Bronchial epithelial cell (primary cell): Measurements from ENCODE around the gene SDHB. TPM values are rescaled to one million over a fixed set of nuclear protein-coding genes. Genes with fewer than 3 reads are reported as not detected.

Experiments
- DNase-seq: peaks from one replicate; pipeline ENCODE4 v3.0.0-alpha.2; 2010; ENCODE audit warnings: low read depth
- FAIRE-seq: peaks from 2 replicates; lab custom pipeline; 2011; peaks lifted over from hg19 to GRCh38; lab: Jason Lieb, UNC
- H3K27me3 ChIP-seq: 2 replicates; pipeline ENCODE4 v1.5.1; 2011; ENCODE audit warnings: low read length; ENCODE audit not compliant: control insufficient read depth, insufficient read depth
- H3K36me3 ChIP-seq: 2 replicates; pipeline ENCODE4 v1.5.1; 2011; ENCODE audit warnings: low read length; ENCODE audit not compliant: control insufficient read depth, insufficient read depth
- H3K4me3 ChIP-seq: 2 replicates; pipeline ENCODE4 v1.5.1; 2011; ENCODE audit warnings: mild to moderate bottlenecking, low read depth, low read length, control low read depth
- total RNA-seq: library from RNA; depleted of rRNA; stranded (reverse); fragments of >200 nt; gene quantifications from 2 replicates; pipeline ENCODE4 v1.2.1, GENCODE V29; 2014
- TF ChIP-seq, protein P1 (sequence below): IDR thresholded peaks from 2 replicates; pipeline ENCODE4 v1.5.1; 2011; ENCODE audit warnings: mild to moderate bottlenecking, moderate library complexity, low read length, control low read depth, inconsistent platforms; ENCODE audit not compliant: insufficient read depth, severe bottlenecking

Gene SDHB
- total RNA-seq, 1 donor from 2014 or later = 185 TPM

DNA sequence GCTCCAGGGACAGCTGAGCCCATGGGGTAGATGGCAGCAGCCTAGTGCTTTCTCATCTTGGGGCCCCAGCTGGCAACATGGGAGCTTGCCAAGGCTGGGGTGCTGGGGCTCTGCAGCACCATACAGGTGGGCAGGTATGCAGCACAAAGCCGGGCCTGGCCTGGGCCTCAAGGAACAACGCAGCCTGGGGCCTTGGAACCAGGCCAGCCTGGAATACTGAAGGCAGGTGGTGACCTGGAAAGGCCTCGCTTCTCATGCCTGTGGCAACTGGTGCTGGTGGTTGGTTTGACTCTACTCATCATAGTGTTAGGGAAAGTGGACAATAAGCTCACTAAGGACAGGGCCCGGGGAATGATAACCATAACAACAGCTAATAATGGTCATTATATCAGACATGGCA lies 27.0 kb upstream of the SDHB start:
- FAIRE-seq = no peak
- H3K27me3 ChIP-seq = no peaks in the 10 kb centered on the region
- TF ChIP-seq, protein P1, sequence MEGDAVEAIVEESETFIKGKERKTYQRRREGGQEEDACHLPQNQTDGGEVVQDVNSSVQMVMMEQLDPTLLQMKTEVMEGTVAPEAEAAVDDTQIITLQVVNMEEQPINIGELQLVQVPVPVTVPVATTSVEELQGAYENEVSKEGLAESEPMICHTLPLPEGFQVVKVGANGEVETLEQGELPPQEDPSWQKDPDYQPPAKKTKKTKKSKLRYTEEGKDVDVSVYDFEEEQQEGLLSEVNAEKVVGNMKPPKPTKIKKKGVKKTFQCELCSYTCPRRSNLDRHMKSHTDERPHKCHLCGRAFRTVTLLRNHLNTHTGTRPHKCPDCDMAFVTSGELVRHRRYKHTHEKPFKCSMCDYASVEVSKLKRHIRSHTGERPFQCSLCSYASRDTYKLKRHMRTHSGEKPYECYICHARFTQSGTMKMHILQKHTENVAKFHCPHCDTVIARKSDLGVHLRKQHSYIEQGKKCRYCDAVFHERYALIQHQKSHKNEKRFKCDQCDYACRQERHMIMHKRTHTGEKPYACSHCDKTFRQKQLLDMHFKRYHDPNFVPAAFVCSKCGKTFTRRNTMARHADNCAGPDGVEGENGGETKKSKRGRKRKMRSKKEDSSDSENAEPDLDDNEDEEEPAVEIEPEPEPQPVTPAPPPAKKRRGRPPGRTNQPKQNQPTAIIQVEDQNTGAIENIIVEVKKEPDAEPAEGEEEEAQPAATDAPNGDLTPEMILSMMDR = no peak
- H3K36me3 ChIP-seq = no peaks in the 10 kb centered on the region
- no peak overlapping the region for H3K4me3 ChIP-seq
- DNase-seq = no peak

DNA sequence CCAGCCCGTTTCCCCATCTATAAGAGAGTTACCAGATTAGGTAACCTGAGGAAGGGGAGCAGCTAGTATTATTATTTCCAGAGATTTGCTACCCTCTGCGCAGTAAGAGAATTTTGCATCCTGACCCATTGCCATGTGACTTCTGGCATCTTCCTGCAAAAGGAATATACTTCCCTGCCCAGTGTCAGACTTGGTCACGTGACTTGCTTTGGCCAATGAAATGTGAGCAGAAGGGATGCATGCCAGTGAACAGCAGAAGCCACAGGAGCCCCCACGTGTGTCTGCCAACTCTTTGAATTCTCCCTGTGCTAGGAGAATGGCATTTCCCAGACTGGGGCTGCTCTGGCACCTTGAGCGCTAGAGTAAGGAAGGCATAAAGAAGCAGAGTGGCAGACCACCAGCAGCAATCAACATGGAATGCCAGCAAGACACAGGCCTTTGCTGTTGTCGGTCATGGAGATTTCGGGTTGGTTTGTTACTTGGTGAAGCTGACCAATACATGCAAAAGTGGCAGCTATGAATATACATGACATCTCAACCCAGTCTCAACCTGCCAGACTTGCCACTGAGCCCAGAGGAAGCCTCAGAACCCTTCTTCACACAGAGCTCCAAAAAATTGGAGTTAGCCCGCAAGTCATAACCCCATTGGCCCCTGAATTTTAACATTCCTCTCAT lies 26.4 kb upstream of the SDHB start:
- Histone ChIP-seq H3K4me3 (no peak overlapping the region), H3K27me3 (no peaks in the 10 kb centered on the region), H3K36me3 (no peaks in the 10 kb centered on the region)
- TF ChIP-seq, protein P1 = no peak
- DNase-seq = no peak
- FAIRE-seq = no peak

DNA sequence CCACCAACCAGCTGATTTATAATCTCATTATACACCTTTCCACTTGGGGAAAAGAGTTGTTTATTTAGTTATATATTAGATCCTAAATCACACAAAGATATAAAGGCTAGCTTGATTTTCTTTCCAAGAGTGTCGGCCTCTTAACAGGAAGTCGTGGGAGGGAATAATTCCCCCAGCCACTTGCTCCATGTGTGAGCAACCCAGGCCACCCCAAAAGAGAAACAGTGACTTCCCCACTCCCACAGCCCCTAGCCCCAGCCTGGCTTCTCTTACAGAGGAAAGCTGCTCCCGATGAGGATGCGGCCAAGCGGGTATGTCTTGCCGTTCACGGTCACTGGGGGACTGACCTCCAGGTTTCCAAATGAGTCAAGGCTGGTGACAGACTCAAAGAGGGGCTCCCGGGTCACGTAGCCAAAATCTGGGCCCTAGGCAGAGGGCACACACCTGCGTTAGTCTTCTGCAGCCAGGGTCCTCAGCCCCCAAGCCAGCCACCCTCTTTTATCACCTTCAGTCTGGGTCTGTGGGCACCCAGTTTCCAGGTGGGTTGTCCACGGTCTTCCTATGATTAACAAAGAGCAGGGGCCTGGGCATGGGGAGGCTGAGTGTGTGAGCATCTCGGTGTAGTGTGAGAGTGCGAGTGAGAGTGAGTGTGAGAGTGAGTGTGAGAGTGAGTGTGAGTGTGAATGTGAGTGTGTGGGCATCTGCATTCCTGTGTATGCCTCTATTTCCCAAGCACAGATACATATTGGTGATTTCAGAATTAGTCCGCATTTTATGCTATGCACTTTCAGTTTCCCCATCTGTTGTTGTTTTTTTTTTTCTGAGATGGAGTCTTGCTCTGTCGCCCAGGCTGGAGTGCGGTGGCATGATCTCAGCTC lies 25.4 kb upstream of the SDHB start:
- DNase-seq = no peak
- TF ChIP-seq, protein P1 = no peak
- Histone ChIP-seq H3K36me3 (no peaks in the 10 kb centered on the region), H3K4me3 (no peak overlapping the region), H3K27me3 (no peaks in the 10 kb centered on the region)
- FAIRE-seq = no peak

DNA sequence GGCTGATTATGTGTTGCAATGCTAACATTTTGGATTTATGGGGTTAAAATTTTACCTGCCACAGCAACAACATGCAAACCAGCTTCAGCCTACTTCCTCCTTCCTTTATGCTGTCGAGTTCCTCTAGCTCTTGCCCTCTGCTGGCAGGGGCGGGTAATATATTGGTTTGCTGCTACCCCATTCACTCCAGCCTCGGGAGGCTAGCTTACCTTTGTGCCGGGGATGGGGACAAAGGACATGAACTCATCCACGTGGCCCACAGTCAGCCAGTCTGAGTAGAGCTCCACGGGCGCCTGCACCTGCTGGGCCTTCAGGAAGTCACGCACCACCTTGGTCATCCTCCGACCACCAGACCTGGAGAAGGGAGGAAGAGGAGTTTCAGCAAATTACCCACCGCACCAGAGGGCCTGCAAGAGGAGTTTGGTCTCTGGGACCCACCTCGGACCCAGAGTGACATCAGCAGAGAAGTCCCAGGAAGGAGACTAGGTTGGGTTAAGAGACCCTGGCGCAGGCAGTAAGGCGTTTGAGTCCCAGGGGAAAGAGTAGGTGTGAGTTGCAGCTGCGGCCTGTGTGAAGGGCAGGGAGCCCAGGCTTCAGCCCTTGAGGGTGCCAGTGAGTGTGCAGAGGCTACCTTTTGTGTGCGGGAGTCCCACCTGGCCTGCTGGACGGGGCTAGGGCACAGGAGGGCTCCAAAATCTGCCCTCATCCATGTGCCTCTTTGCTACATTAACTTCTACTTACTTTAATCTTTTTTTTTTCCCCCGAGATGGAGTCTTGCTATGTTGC lies 21.8 kb upstream of the SDHB start:
- DNase-seq (no peak), FAIRE-seq (no peak)
- TF ChIP-seq, protein P1 = peak; percentile 43
- no peaks in the 10 kb centered on the region for H3K36me3 ChIP-seq
- no peak overlapping the region for H3K4me3 ChIP-seq
- no peaks in the 10 kb centered on the region for H3K27me3 ChIP-seq

DNA sequence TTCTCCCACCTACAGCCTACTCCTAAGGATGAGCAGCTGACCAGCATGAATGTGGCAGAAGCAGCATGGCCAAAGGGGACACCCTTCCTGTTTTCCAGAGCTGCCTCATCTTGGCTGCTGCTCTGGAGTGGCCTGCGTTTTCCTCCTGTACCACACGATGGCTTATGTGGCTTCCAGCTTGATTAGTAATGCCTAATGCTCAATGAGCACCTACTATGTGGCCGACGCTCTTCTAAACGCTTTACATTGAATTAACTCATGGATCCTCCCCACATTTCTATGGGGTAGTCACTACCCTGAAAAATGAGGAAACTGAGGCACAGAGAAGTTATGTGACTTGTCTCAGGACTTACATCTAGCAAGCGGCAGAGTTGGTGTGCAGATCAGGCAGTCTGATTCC lies 18.0 kb upstream of the SDHB start:
- H3K36me3 ChIP-seq = no peaks in the 10 kb centered on the region
- FAIRE-seq = peak; percentile 7
- TF ChIP-seq, protein P1 = no peak
- no peak overlapping the region for H3K4me3 ChIP-seq
- no peaks in the 10 kb centered on the region for H3K27me3 ChIP-seq
- no peak for DNase-seq
